Uterus (tissue), 4 donors: ENCODE results near the gene CLEC19A. TPM values are rescaled to one million over a fixed set of nuclear protein-coding genes. Genes with fewer than 3 reads are reported as not detected.

Source experiments
- DNase-seq, 2 donors: peaks; one replicate each; pipeline ENCODE4 v3.0.0-alpha.2; 2019 to 2020
- H3K27ac ChIP-seq, 2 donors: fragments of 200-600 bp; sonication (generic); 1 replicate in 1 of 2; 2 replicates in 1 of 2; pipeline ENCODE4 v1.5.1; 2016 to 2018
- H3K27me3 ChIP-seq, 2 donors: fragments of 200-600 bp; sonication (generic); one replicate each; pipeline ENCODE4 v1.5.1; 2018 to 2019; ENCODE audit warnings: control low read depth in 1 of 2
- H3K36me3 ChIP-seq, 2 donors: fragments of 200-600 bp; sonication (generic); one replicate each; pipeline ENCODE4 v1.5.1; 2019; ENCODE audit warnings: control low read depth in 1 of 2
- H3K4me1 ChIP-seq, 2 donors: fragments of 200-600 bp; sonication (generic); one replicate each; pipeline ENCODE4 v1.5.1; 2018 to 2019; ENCODE audit warnings: control low read depth in 1 of 2
- H3K4me3 ChIP-seq, 2 donors: fragments of 200-600 bp; sonication (generic); 1 replicate in 1 of 2; 2 replicates in 1 of 2; pipeline ENCODE4 v1.5.1; 2018 to 2019; ENCODE audit warnings: mild to moderate bottlenecking in 1 of 2
- H3K9me3 ChIP-seq, 2 donors: fragments of 200-600 bp; sonication (generic); one replicate each; pipeline ENCODE4 v1.5.1; 2019; ENCODE audit warnings: control low read depth in 1 of 2
- CTCF ChIP-seq, 4 experiments: fragments of 200-600 bp in 2 of 4; fragments of 450-650 bp in 2 of 4; sonication (generic) in 2 of 4; IDR thresholded peaks; one replicate each; pipeline ENCODE4 v1.5.1; 2016 to 2019; ENCODE audit warnings: antibody characterized with exemption in 4 of 4, mild to moderate bottlenecking in 2 of 4, moderate library complexity in 1 of 4
- POLR2A ChIP-seq, 2 donors: fragments of 450-650 bp; IDR thresholded peaks; one replicate each; pipeline ENCODE4 v1.6.1; 2016; ENCODE audit warnings: antibody characterized with exemption in 2 of 2, mild to moderate bottlenecking in 1 of 2, moderate library complexity in 1 of 2
- intact Hi-C: fragments of 100-400 bp; cut with DNase I; formaldehyde crosslinking; loops from one replicate; pipeline ENCODE4 v1.15.1; 2023; ENCODE audit warnings: low total_unique reads
- total RNA-seq, 4 donors: library from RNA; depleted of rRNA in 3 of 4; stranded (reverse); fragments of >200 nt in 3 of 4; gene quantifications; one replicate each; pipeline versions ENCODE4 v1.1.0 to v1.2.4, GENCODE V29; 2014 to 2023
- donor health status: DM: yes; HTN: yes; CAD: no.

The CLEC19A gene
- total RNA-seq, 4 donors from 2014 or later = not detected

- Histone ChIP-seq H3K4me1 (no peaks in the 10 kb centered on the region), H3K36me3 (no peaks in the 10 kb centered on the region), H3K9me3 (no peaks in the 10 kb centered on the region), H3K27me3 (no peaks in the 10 kb centered on the region), H3K27ac (no peak overlapping the region), H3K4me3 (no peak overlapping the region)
- intact Hi-C loops = no loop called here
- no peak for DNase-seq
- TF ChIP-seq CTCF (IDR thresholded peaks at IDR 0.05) = no peak
Measured at GRCh38 chr16:19348125-19348524, 62.6 kb downstream of the CLEC19A start.

GRCh38 chr16:19348578-19349315, 63.2 kb downstream of the CLEC19A start:
- TF ChIP-seq CTCF (IDR thresholded peaks at IDR 0.05) = no peak
- no peak for TF ChIP-seq POLR2A (IDR thresholded peaks at IDR 0.05)
- H3K27me3 ChIP-seq = no peaks in the 10 kb centered on the region
- H3K27ac ChIP-seq = no peak overlapping the region
- H3K36me3 ChIP-seq = no peaks in the 10 kb centered on the region
- H3K9me3 ChIP-seq = no peaks in the 10 kb centered on the region
- intact Hi-C loops = no loop called here
- DNase-seq = no peak
- no peak overlapping the region for H3K4me3 ChIP-seq
- H3K4me1 ChIP-seq = no peaks in the 10 kb centered on the region

GRCh38 chr16:19354371-19354770, 68.8 kb downstream of the CLEC19A start:
- intact Hi-C loops = no loop called here
- TF ChIP-seq POLR2A (IDR thresholded peaks at IDR 0.05) (no peak), CTCF (IDR thresholded peaks at IDR 0.05) (no peak)
- no peaks in the 10 kb centered on the region for H3K4me1 ChIP-seq
- no peak for DNase-seq
- no peak overlapping the region for H3K27ac ChIP-seq
- H3K9me3 ChIP-seq = no peaks in the 10 kb centered on the region
- H3K27me3 ChIP-seq = no peaks in the 10 kb centered on the region
- H3K4me3 ChIP-seq = no peak overlapping the region
- no peaks in the 10 kb centered on the region for H3K36me3 ChIP-seq

GRCh38 chr16:19356024-19356952, 70.8 kb downstream of the CLEC19A start:
- intact Hi-C loops = no loop called here
- TF ChIP-seq CTCF (IDR thresholded peaks at IDR 0.05) = no peak
- TF ChIP-seq POLR2A (IDR thresholded peaks at IDR 0.05) = no peak
- DNase-seq = no peak
- H3K36me3 ChIP-seq = no peaks in the 10 kb centered on the region
- H3K4me1 ChIP-seq = no peaks in the 10 kb centered on the region
- no peak overlapping the region for H3K27ac ChIP-seq
- H3K27me3 ChIP-seq = no peaks in the 10 kb centered on the region
- H3K9me3 ChIP-seq = no peaks in the 10 kb centered on the region
- no peak overlapping the region for H3K4me3 ChIP-seq

GRCh38 chr16:19359556-19359955, 74.0 kb downstream of the CLEC19A start:
- no peak for DNase-seq
- H3K4me1 ChIP-seq = no peaks in the 10 kb centered on the region
- no peaks in the 10 kb centered on the region for H3K9me3 ChIP-seq
- no peak overlapping the region for H3K4me3 ChIP-seq
- intact Hi-C loops = no loop called here
- TF ChIP-seq CTCF (IDR thresholded peaks at IDR 0.05) (no peak), POLR2A (IDR thresholded peaks at IDR 0.05) (no peak)
- H3K27ac ChIP-seq = no peak overlapping the region
- no peaks in the 10 kb centered on the region for H3K36me3 ChIP-seq
- no peaks in the 10 kb centered on the region for H3K27me3 ChIP-seq
